Activated CD4-positive, CD25-positive, alpha-beta regulatory T cell treated with anti-CD3 and anti-CD28 coated beads, Interleukin-2, amount 50 U/mL, for 24 hours (primary cell): ENCODE results near the gene NUP107.

Experiments
- ATAC-seq, 2 donors: fragments of 150-1000 bp; cut with Tn5 transposase; one replicate each; pipeline ENCODE4 v1.10.0; 2021; ENCODE audit warnings: mild to moderate bottlenecking in 1 of 2, moderate library complexity in 1 of 2

Gene NUP107

GRCh38 chr12:68743356-68743755 lies 56.6 kb downstream of the NUP107 start:
- ATAC-seq: no peak

GRCh38 chr12:68745376-68745903 lies 58.7 kb downstream of the NUP107 start:
- no peak for ATAC-seq

- peak; percentile 99 for ATAC-seq
These were observed 59.3 kb downstream of the NUP107 start, which contains the start of gene SLC35E3 for GRCh38 chr12:68745904-68746571. SLC35E3 (plus strand) TSS chr12:68746176; CDS start chr12:68746378, 202 bp downstream.

GRCh38 chr12:68746572-68747180 lies 59.9 kb downstream of the NUP107 start:
- peak; percentile 3 to 8 for ATAC-seq

GRCh38 chr12:68749443-68749842 lies 62.7 kb downstream of the NUP107 start:
- no peak for ATAC-seq

GRCh38 chr12:68749861-68750260 lies 63.1 kb downstream of the NUP107 start:
- ATAC-seq: no peak

GRCh38 chr12:68750506-68750905 lies 63.7 kb downstream of the NUP107 start:
- no peak for ATAC-seq

GRCh38 chr12:68755536-68756243 lies 68.9 kb downstream of the NUP107 start:
- no peak for ATAC-seq

GRCh38 chr12:68759852-68760251 lies 73.1 kb downstream of the NUP107 start:
- ATAC-seq: no peak

GRCh38 chr12:68760806-68761441 lies 74.1 kb downstream of the NUP107 start:
- ATAC-seq: no peak

- no peak for ATAC-seq
These were observed 74.6 kb downstream of the NUP107 start for GRCh38 chr12:68761442-68761812.

- no peak for ATAC-seq
These were observed 75.3 kb downstream of the NUP107 start for GRCh38 chr12:68761901-68762630.

- no peak for ATAC-seq
These were observed 75.9 kb downstream of the NUP107 start for GRCh38 chr12:68762691-68763090.

GRCh38 chr12:68765696-68766095 lies 78.9 kb downstream of the NUP107 start:
- no peak for ATAC-seq

- ATAC-seq: no peak
These were observed 79.9 kb downstream of the NUP107 start for GRCh38 chr12:68766646-68767045.

GRCh38 chr12:68767191-68767590 lies 80.4 kb downstream of the NUP107 start:
- ATAC-seq: no peak

GRCh38 chr12:68768431-68768939 lies 81.7 kb downstream of the NUP107 start:
- no peak for ATAC-seq

- ATAC-seq: no peak
These were observed 83.2 kb downstream of the NUP107 start for GRCh38 chr12:68769941-68770340.

GRCh38 chr12:68771223-68771925 lies 84.6 kb downstream of the NUP107 start:
- no peak for ATAC-seq

GRCh38 chr12:68772714-68773113 lies 85.9 kb downstream of the NUP107 start:
- ATAC-seq: no peak

- ATAC-seq: no peak
These were observed 86.8 kb downstream of the NUP107 start for GRCh38 chr12:68773582-68773981.
